Measurements from ENCODE around the gene CDX1.

Gene CDX1

GRCh38 chr5:150174285-150174684 is 7.7 kb downstream of the CDX1 start:
- TF ChIP-seq YY1 (IDR thresholded peaks at IDR 0.05; ENCODE audit: insufficient read depth, insufficient read length) (no peak), ZNF274 (IDR thresholded peaks at IDR 0.05; ENCODE audit: low read depth, low read length) (no peak), SUZ12 (IDR thresholded peaks at IDR 0.05; ENCODE audit: extremely low read depth, insufficient read depth, insufficient read length) (no peak)
- no peak overlapping the region for H3K9ac ChIP-seq (ENCODE audit: insufficient read length, low read depth)
- DNase-seq (ENCODE audit: low read depth, low spot score): no peak
- H3K36me3 ChIP-seq (ENCODE audit: insufficient read depth, insufficient read length, low read length): no peaks in the 10 kb centered on the region
- H3K4me1 ChIP-seq (ENCODE audit: insufficient read depth, insufficient read length): peaks cover 2% of the 10 kb centered on the region
- H3K9me3 ChIP-seq (ENCODE audit: insufficient read depth, low read length): no peaks in the 10 kb centered on the region
- peaks cover 64% of the 10 kb centered on the region for H3K27me3 ChIP-seq (ENCODE audit: insufficient read depth, insufficient read length)
- H3K4me3 ChIP-seq (ENCODE audit: insufficient read length, low read depth): no peak overlapping the region

DNA sequence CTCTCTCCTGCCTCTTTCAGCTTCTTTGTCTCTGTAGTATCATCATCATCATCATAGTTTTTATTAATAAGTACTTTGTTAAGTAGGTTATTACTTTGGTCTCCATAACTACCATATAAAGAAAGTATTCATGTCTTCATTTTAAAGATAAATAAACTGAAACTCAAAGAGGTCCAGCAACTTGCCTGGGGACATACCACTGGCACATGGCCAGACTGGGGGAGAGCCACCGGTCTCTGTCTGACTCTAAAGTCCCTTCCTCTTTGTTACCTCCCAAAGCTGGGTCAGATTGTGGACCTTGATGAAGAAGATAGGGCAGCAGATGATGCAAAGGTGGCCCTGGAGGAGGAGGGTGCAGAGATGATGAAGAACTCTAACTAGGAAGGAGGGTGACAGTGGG is 8.5 kb downstream of the CDX1 start:
- Histone ChIP-seq H3K4me1 (ENCODE audit: insufficient read depth, insufficient read length) (peaks cover 2% of the 10 kb centered on the region), H3K27me3 (ENCODE audit: insufficient read depth, insufficient read length) (peaks cover 56% of the 10 kb centered on the region), H3K4me3 (ENCODE audit: insufficient read length, low read depth) (no peak overlapping the region), H3K36me3 (ENCODE audit: insufficient read depth, insufficient read length, low read length) (no peaks in the 10 kb centered on the region), H3K9ac (ENCODE audit: insufficient read length, low read depth) (no peak overlapping the region), H3K9me3 (ENCODE audit: insufficient read depth, low read length) (no peaks in the 10 kb centered on the region)
- no peak for DNase-seq (ENCODE audit: low read depth, low spot score)
- TF ChIP-seq YY1 (IDR thresholded peaks at IDR 0.05; ENCODE audit: insufficient read depth, insufficient read length): no peak
- no peak for TF ChIP-seq SUZ12 (IDR thresholded peaks at IDR 0.05; ENCODE audit: extremely low read depth, insufficient read depth, insufficient read length)
- TF ChIP-seq ZNF274 (IDR thresholded peaks at IDR 0.05; ENCODE audit: low read depth, low read length): no peak

DNA sequence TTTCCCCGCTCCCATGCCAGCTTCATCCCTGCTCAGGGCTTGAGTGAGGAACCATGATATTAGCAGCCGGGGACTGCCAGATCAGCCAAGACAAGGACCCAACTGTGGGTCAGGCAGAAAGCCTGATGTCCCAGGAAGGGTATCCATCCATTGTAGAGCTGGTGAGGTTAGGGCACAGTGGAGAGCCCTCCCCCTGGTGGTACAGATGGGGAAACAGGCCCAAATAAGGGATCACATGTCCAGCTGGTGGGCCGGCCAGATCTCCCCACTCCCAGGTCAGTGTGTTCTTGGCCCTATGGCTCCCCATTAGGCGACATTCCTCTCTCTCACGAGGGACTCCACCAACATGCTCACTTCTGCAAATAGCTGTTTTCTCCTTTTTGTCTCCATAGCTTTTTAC is 9.0 kb downstream of the CDX1 start:
- Histone ChIP-seq H3K9me3 (ENCODE audit: insufficient read depth, low read length) (no peaks in the 10 kb centered on the region), H3K4me3 (ENCODE audit: insufficient read length, low read depth) (no peak overlapping the region), H3K27me3 (ENCODE audit: insufficient read depth, insufficient read length) (peaks cover 52% of the 10 kb centered on the region), H3K4me1 (ENCODE audit: insufficient read depth, insufficient read length) (peaks cover 2% of the 10 kb centered on the region), H3K36me3 (ENCODE audit: insufficient read depth, insufficient read length, low read length) (no peaks in the 10 kb centered on the region), H3K9ac (ENCODE audit: insufficient read length, low read depth) (no peak overlapping the region)
- no peak for TF ChIP-seq YY1 (IDR thresholded peaks at IDR 0.05; ENCODE audit: insufficient read depth, insufficient read length)
- no peak for TF ChIP-seq SUZ12 (IDR thresholded peaks at IDR 0.05; ENCODE audit: extremely low read depth, insufficient read depth, insufficient read length)
- TF ChIP-seq ZNF274 (IDR thresholded peaks at IDR 0.05; ENCODE audit: low read depth, low read length): no peak
- DNase-seq (ENCODE audit: low read depth, low spot score): no peak

- Histone ChIP-seq H3K36me3 (ENCODE audit: insufficient read depth, insufficient read length, low read length) (no peaks in the 10 kb centered on the region), H3K27me3 (ENCODE audit: insufficient read depth, insufficient read length) (peaks cover 42% of the 10 kb centered on the region), H3K4me3 (ENCODE audit: insufficient read length, low read depth) (no peak overlapping the region), H3K4me1 (ENCODE audit: insufficient read depth, insufficient read length) (peaks cover 4% of the 10 kb centered on the region), H3K9ac (ENCODE audit: insufficient read length, low read depth) (no peak overlapping the region), H3K9me3 (ENCODE audit: insufficient read depth, low read length) (no peaks in the 10 kb centered on the region)
- no peak for DNase-seq (ENCODE audit: low read depth, low spot score)
- TF ChIP-seq YY1 (IDR thresholded peaks at IDR 0.05; ENCODE audit: insufficient read depth, insufficient read length) (no peak), ZNF274 (IDR thresholded peaks at IDR 0.05; ENCODE audit: low read depth, low read length) (no peak), SUZ12 (IDR thresholded peaks at IDR 0.05; ENCODE audit: extremely low read depth, insufficient read depth, insufficient read length) (no peak)
Measured at GRCh38 chr5:150176745-150177477, 10.3 kb downstream of the CDX1 start.

- Histone ChIP-seq H3K4me1 (ENCODE audit: insufficient read depth, insufficient read length) (peaks cover 4% of the 10 kb centered on the region), H3K9ac (ENCODE audit: insufficient read length, low read depth) (no peak overlapping the region), H3K27me3 (ENCODE audit: insufficient read depth, insufficient read length) (peaks cover 40% of the 10 kb centered on the region), H3K36me3 (ENCODE audit: insufficient read depth, insufficient read length, low read length) (no peaks in the 10 kb centered on the region), H3K4me3 (ENCODE audit: insufficient read length, low read depth) (no peak overlapping the region), H3K9me3 (ENCODE audit: insufficient read depth, low read length) (no peaks in the 10 kb centered on the region)
- TF ChIP-seq ZNF274 (IDR thresholded peaks at IDR 0.05; ENCODE audit: low read depth, low read length): no peak
- no peak for TF ChIP-seq SUZ12 (IDR thresholded peaks at IDR 0.05; ENCODE audit: extremely low read depth, insufficient read depth, insufficient read length)
- no peak for TF ChIP-seq YY1 (IDR thresholded peaks at IDR 0.05; ENCODE audit: insufficient read depth, insufficient read length)
- no peak for DNase-seq (ENCODE audit: low read depth, low spot score)
Measured at GRCh38 chr5:150177721-150178120, 11.1 kb downstream of the CDX1 start.

DNA sequence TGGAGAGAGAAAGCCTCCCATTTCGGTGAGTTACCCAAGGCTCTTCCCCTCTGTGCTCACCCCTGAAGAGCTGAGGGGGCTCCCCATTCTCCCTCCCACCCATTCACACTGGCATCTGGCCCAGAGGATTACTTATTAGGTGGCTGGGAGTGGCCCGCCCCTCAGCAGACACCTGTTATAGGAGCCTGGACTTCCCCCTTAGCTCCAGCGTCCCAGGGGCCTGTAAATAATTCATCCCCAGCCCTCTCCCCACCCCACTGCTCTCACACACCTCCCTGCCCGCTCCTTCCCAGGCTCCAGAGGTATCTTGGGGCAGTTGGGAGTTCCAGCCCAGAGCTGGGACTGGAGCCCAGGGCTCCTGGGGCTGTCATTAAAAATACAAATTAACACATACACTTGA is 11.7 kb downstream of the CDX1 start:
- Histone ChIP-seq H3K4me1 (ENCODE audit: insufficient read depth, insufficient read length) (peaks cover 4% of the 10 kb centered on the region), H3K9me3 (ENCODE audit: insufficient read depth, low read length) (no peaks in the 10 kb centered on the region), H3K27me3 (ENCODE audit: insufficient read depth, insufficient read length) (peaks cover 40% of the 10 kb centered on the region), H3K9ac (ENCODE audit: insufficient read length, low read depth) (no peak overlapping the region), H3K4me3 (ENCODE audit: insufficient read length, low read depth) (no peak overlapping the region), H3K36me3 (ENCODE audit: insufficient read depth, insufficient read length, low read length) (no peaks in the 10 kb centered on the region)
- TF ChIP-seq YY1 (IDR thresholded peaks at IDR 0.05; ENCODE audit: insufficient read depth, insufficient read length): no peak
- no peak for TF ChIP-seq SUZ12 (IDR thresholded peaks at IDR 0.05; ENCODE audit: extremely low read depth, insufficient read depth, insufficient read length)
- no peak for TF ChIP-seq ZNF274 (IDR thresholded peaks at IDR 0.05; ENCODE audit: low read depth, low read length)
- no peak for DNase-seq (ENCODE audit: low read depth, low spot score)

- Histone ChIP-seq H3K4me1 (ENCODE audit: insufficient read depth, insufficient read length) (peaks cover 4% of the 10 kb centered on the region), H3K36me3 (ENCODE audit: insufficient read depth, insufficient read length, low read length) (no peaks in the 10 kb centered on the region), H3K27me3 (ENCODE audit: insufficient read depth, insufficient read length) (peaks cover 40% of the 10 kb centered on the region), H3K9me3 (ENCODE audit: insufficient read depth, low read length) (no peaks in the 10 kb centered on the region), H3K4me3 (ENCODE audit: insufficient read length, low read depth) (no peak overlapping the region), H3K9ac (ENCODE audit: insufficient read length, low read depth) (no peak overlapping the region)
- TF ChIP-seq YY1 (IDR thresholded peaks at IDR 0.05; ENCODE audit: insufficient read depth, insufficient read length) (no peak), SUZ12 (IDR thresholded peaks at IDR 0.05; ENCODE audit: extremely low read depth, insufficient read depth, insufficient read length) (no peak), ZNF274 (IDR thresholded peaks at IDR 0.05; ENCODE audit: low read depth, low read length) (no peak)
- DNase-seq (ENCODE audit: low read depth, low spot score): no peak
Measured at GRCh38 chr5:150179019-150179620, 12.5 kb downstream of the CDX1 start.

All from NT2/D1 (cell line).